HepG2 (cell line): ENCODE data around the gene C20orf96. TPM values are rescaled to one million over a fixed set of nuclear protein-coding genes. Genes with fewer than 3 reads are reported as not detected.

ENCODE experiments used
- AHR ChIP-seq: IDR thresholded peaks from 2 replicates; pipeline ENCODE4 v1.6.1; 2018; ENCODE audit warnings: missing genetic modification reagents, missing compliant biosample characterization
- DDIT3 ChIP-seq: sonication (generic); formaldehyde crosslinking; IDR thresholded peaks from 2 replicates; pipeline ENCODE4 v1.4.0; 2020; ENCODE audit warnings: mild to moderate bottlenecking, missing genetic modification reagents
- FOSL2 ChIP-seq: sonication (generic); formaldehyde crosslinking; IDR thresholded peaks from 2 replicates; pipeline ENCODE4 v1.4.0; 2020; ENCODE audit warnings: missing genetic modification reagents
- GATAD2A ChIP-seq: IDR thresholded peaks from 2 replicates; pipeline ENCODE4 v1.6.1; 2016
- GMEB2 ChIP-seq: IDR thresholded peaks from 2 replicates; pipeline ENCODE4 v1.6.1; 2016; ENCODE audit warnings: missing biosample characterization, missing genetic modification reagents, low read depth
- NCOA1 ChIP-seq: sonication (generic); formaldehyde crosslinking; IDR thresholded peaks from 2 replicates; pipeline ENCODE4 v1.9.0; 2021; ENCODE audit warnings: missing genetic modification reagents
- NFKBIZ ChIP-seq: IDR thresholded peaks from 2 replicates; pipeline ENCODE4 v1.6.1; 2018; ENCODE audit warnings: missing genetic modification reagents, missing compliant biosample characterization
- POLR2G ChIP-seq: fragments of 200-400 bp; formaldehyde crosslinking; IDR thresholded peaks from 2 replicates; pipeline ENCODE4 v1.6.1; 2018; ENCODE audit warnings: mild to moderate bottlenecking, low read depth, low read length, moderate library complexity
- PREB ChIP-seq: sonication (generic); formaldehyde crosslinking; IDR thresholded peaks from 2 replicates; pipeline ENCODE4 v1.4.0; 2020; ENCODE audit warnings: missing genetic modification reagents
- RCOR2 ChIP-seq: IDR thresholded peaks from 2 replicates; pipeline ENCODE4 v1.6.1; 2016; ENCODE audit warnings: missing biosample characterization, missing genetic modification reagents
- SUZ12 ChIP-seq: fragments of 150-350 bp; IDR thresholded peaks from 2 replicates; pipeline ENCODE4 v1.6.1; 2014; ENCODE audit warnings: low read depth, low read length
- TFDP2 ChIP-seq: sonication (generic); formaldehyde crosslinking; IDR thresholded peaks from 2 replicates; pipeline ENCODE4 v1.4.0; 2020; ENCODE audit warnings: missing genetic modification reagents
- YEATS2 ChIP-seq: sonication (generic); formaldehyde crosslinking; IDR thresholded peaks from 2 replicates; pipeline ENCODE4 v1.4.0; 2020; ENCODE audit warnings: missing genetic modification reagents, borderline replicate concordance
- ZNF44 ChIP-seq: sonication (generic); formaldehyde crosslinking; IDR thresholded peaks from 2 replicates; pipeline ENCODE4 v1.5.1; 2020; ENCODE audit warnings: mild to moderate bottlenecking, missing genetic modification reagents
- ZNF512B ChIP-seq: sonication (generic); formaldehyde crosslinking; IDR thresholded peaks from 2 replicates; pipeline ENCODE4 v1.5.1; 2020; ENCODE audit warnings: missing genetic modification reagents, mild to moderate bottlenecking, borderline replicate concordance
- ZNF776 ChIP-seq: sonication (generic); formaldehyde crosslinking; IDR thresholded peaks from 2 replicates; pipeline ENCODE4 v1.4.0; 2020; ENCODE audit warnings: mild to moderate bottlenecking, missing genetic modification reagents
- ZSCAN25 ChIP-seq: sonication (generic); formaldehyde crosslinking; IDR thresholded peaks from 2 replicates; pipeline ENCODE4 v1.8.0; 2022; ENCODE audit warnings: mild to moderate bottlenecking, missing genetic modification reagents
- polyA plus RNA-seq, 8 experiments: library from polyadenylated mRNA; depleted of rRNA in 3 of 8; stranded (reverse) in 7 of 8; unstranded in 1 of 8; fragments of >200 nt; fragmentation: Illumina TruSeq in 4 of 8; extraction: Trizol in 4 of 8; gene quantifications; 2 replicates each; pipeline versions ENCODE4 v1.2.1 to v1.2.3, GENCODE V29; 2011 to 2016; ENCODE audit warnings: low read depth in 4 of 8, missing spikeins in 1 of 8, mixed read lengths in 1 of 8; ENCODE audit not compliant: insufficient read depth in 1 of 8
- total RNA-seq, 5 experiments: library from RNA; depleted of rRNA; stranded (reverse); fragments of >200 nt; fragmentation: Illumina TruSeq; extraction: Trizol; gene quantifications; 2 replicates each; pipeline ENCODE4 v1.2.3, GENCODE V29; 2016; ENCODE audit warnings: low read depth in 1 of 5
- TF ChIP-seq, protein P1 (sequence below): sonication (generic); formaldehyde crosslinking; IDR thresholded peaks from 2 replicates; pipeline ENCODE4 v1.4.0; 2020; ENCODE audit warnings: mild to moderate bottlenecking, missing genetic modification reagents
- TF ChIP-seq, protein P2 (sequence below): sonication (generic); formaldehyde crosslinking; IDR thresholded peaks from 2 replicates; pipeline ENCODE4 v1.4.0; 2020; ENCODE audit warnings: missing genetic modification reagents, low read depth, mild to moderate bottlenecking, borderline replicate concordance

Gene C20orf96
- total and polyA plus RNA-seq, 2 of the 13 experiments (the other 11 are each of a cell fraction or from before 2014, with no cell fraction given) = 3.8 to 20.6 TPM

- peak; percentile 70; the same call in 1 of the 2 replicates for TF ChIP-seq GMEB2 (CRISPR knock-in tag)
- TF ChIP-seq, protein P1, sequence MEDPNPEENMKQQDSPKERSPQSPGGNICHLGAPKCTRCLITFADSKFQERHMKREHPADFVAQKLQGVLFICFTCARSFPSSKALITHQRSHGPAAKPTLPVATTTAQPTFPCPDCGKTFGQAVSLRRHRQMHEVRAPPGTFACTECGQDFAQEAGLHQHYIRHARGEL = no peak; the same call in 1 of the 2 replicates
- no peak for TF ChIP-seq SUZ12
- TF ChIP-seq YEATS2 = peak; percentile 71
- TF ChIP-seq ZSCAN25 (CRISPR knock-in tag) = peak; percentile 93
- peak; percentile 97 for TF ChIP-seq NCOA1 (CRISPR knock-in tag)
- peak; percentile 69 for TF ChIP-seq FOSL2 (CRISPR knock-in tag)
- TF ChIP-seq TFDP2 (CRISPR knock-in tag) = peak; percentile 96
- peak; percentile 63; the same call in 1 of the 2 replicates for TF ChIP-seq GATAD2A
- TF ChIP-seq POLR2G = peak; percentile 87
- TF ChIP-seq PREB = peak; percentile 84; the same call in 1 of the 2 replicates
- TF ChIP-seq AHR (CRISPR knock-in tag) = peak; percentile 98
- peak; percentile 85; the same call in 1 of the 2 replicates for TF ChIP-seq DDIT3 (CRISPR knock-in tag)
- peak; percentile 97 for TF ChIP-seq ZNF776 (CRISPR knock-in tag)
- TF ChIP-seq RCOR2 (CRISPR knock-in tag) = peak; percentile 24; the same call in 1 of the 2 replicates
- peak; percentile 93 for TF ChIP-seq ZNF44 (CRISPR knock-in tag)
- peak; percentile 38; the same call in 1 of the 2 replicates for TF ChIP-seq ZNF512B (CRISPR knock-in tag)
- TF ChIP-seq, protein P2, sequence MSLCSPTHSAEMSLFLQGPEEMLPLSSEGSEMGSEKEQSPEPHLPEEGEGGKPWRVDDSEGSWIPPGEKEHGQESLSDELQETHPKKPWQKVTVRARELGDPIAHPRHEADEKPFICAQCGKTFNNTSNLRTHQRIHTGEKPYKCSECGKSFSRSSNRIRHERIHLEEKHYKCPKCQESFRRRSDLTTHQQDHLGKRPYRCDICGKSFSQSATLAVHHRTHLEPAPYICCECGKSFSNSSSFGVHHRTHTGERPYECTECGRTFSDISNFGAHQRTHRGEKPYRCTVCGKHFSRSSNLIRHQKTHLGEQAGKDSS = peak; percentile 96; the same call in 1 of the 2 replicates
- TF ChIP-seq NFKBIZ (CRISPR knock-in tag) = peak; percentile 80; the same call in 1 of the 2 replicates
Observed at GRCh38 chr20:324177-325044, 33.9 kb upstream of the C20orf96 start (continued).
